Aorta (tissue), 5 donors: ENCODE data around the gene LMO3. TPM values are rescaled to one million over a fixed set of nuclear protein-coding genes. Genes with fewer than 3 reads are reported as not detected.

Experiments used
- ATAC-seq: fragments of 200-7000 bp; cut with Tn5 transposase; one replicate; pipeline ENCODE4 v1.9.1; 2022; ENCODE audit warnings: moderate library complexity; ENCODE audit not compliant: low FRiP score
- DNase-seq, 2 donors: peaks; one replicate each; pipeline ENCODE4 v3.0.0-alpha.2; 2020
- H3K27ac ChIP-seq, 2 donors: one replicate each; pipeline ENCODE4 v1.5.1; 2013; ENCODE audit warnings: low read length in 2 of 2, mild to moderate bottlenecking in 2 of 2, moderate library complexity in 2 of 2, control low read depth in 1 of 2, inconsistent platforms in 1 of 2, low read depth in 1 of 2
- H3K27me3 ChIP-seq, 2 donors: one replicate each; pipeline ENCODE4 v1.6.1; 2013; ENCODE audit warnings: control low read depth in 1 of 2, low read length in 1 of 2, mild to moderate bottlenecking in 1 of 2, moderate library complexity in 1 of 2; ENCODE audit not compliant: insufficient read depth in 2 of 2, control insufficient read depth in 1 of 2
- H3K36me3 ChIP-seq, 2 donors: one replicate each; pipeline ENCODE4 v1.6.1; 2013; ENCODE audit warnings: control low read depth in 1 of 2, low read length in 1 of 2, mild to moderate bottlenecking in 1 of 2; ENCODE audit not compliant: insufficient read depth in 2 of 2, control insufficient read depth in 1 of 2
- H3K4me1 ChIP-seq, 2 donors: one replicate each; pipeline ENCODE4 v1.6.1; 2013; ENCODE audit warnings: low read length in 2 of 2, control low read depth in 1 of 2, mild to moderate bottlenecking in 1 of 2, moderate library complexity in 1 of 2; ENCODE audit not compliant: insufficient read depth in 2 of 2, control insufficient read depth in 1 of 2
- H3K4me3 ChIP-seq, 2 donors: one replicate each; pipeline ENCODE4 v1.5.1; 2013; ENCODE audit warnings: low read length in 2 of 2, control low read depth in 1 of 2, mild to moderate bottlenecking in 1 of 2
- H3K9me3 ChIP-seq: one replicate; pipeline ENCODE4 v1.6.1; 2013; ENCODE audit warnings: mild to moderate bottlenecking, low read length; ENCODE audit not compliant: control insufficient read depth
- WGBS, 2 donors: extraction: QIAGEN DNeasy Blood & Tissue Kit; methylation state at CpG; one replicate each; pipeline ENCODE4 v1.1.7; 2013; 5-methylcytosine and 5-hydroxymethylcytosine counted together
- intact Hi-C, 2 donors: fragments of 100-400 bp; cut with DNase I; formaldehyde crosslinking; loops; one replicate each; pipeline versions ENCODE4 v1.14.2 to v1.15.0; 2022
- polyA plus RNA-seq, 2 donors: library from polyadenylated mRNA; stranded (reverse); fragments of 200-250 nt; gene quantifications; one replicate each; pipeline ENCODE4 v1.2.3, GENCODE V29; 2013
- total RNA-seq, 2 donors: library from RNA; stranded (reverse); fragmentation: NEBNext Ultra II Directional; extraction: Animal tissue kit (Norgen Biotek cat#: 25700); gene quantifications; one replicate each; pipeline ENCODE4 v1.2.1, GENCODE V29; 2021
- donor health status: healthy with polysubstance abuse.
- donor health status: Bipolar disorder and iron deficiency.
- donor health status: DM: no; HTN: no; CAD: no.
- donor health status: DM: no; HTN: no; CAD: no.
- donor health status: DM: yes; HTN: yes; CAD: no.

LMO3 gene
- total and polyA plus RNA-seq, 4 donors, result 8.1 to 28.2 (median 18.9) TPM

DNA sequence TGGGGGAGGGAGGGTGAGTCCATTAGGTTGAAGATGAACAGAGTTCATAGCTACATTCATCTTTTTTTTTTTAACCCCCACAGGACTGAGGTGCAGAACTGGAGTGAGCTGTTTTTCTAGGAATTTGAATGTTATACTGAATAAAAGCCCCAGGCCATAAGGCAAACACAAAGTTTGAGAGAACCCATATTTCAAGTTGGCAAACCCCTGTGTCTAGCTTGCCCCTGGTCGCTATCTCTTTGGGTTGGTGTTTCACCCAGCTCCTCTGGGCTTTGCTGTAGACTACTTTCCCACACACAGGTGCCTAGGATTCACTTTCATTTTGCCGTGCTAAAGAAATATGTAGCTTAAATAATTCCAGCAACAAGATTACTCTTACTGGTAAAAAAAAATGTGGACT is 5.2 kb upstream of the LMO3 start:
- WGBS, 2 donors, result 33 to 36% methylated on average over 2 of the region's 2 CpGs
- no peak for ATAC-seq
- Histone ChIP-seq H3K9me3 (no peaks in the 10 kb centered on the region), H3K4me1 (peaks cover 0 to 2% of the 10 kb centered on the region in 2 donors), H3K4me3 (peak overlapping the region; percentile 54 to 60), H3K27ac (peak overlapping the region; percentile 48 to 63), H3K36me3 (no peaks in the 10 kb centered on the region), H3K27me3 (no peaks in the 10 kb centered on the region)
- intact Hi-C loops, result no loop called here
- DNase-seq, result no peak

DNA sequence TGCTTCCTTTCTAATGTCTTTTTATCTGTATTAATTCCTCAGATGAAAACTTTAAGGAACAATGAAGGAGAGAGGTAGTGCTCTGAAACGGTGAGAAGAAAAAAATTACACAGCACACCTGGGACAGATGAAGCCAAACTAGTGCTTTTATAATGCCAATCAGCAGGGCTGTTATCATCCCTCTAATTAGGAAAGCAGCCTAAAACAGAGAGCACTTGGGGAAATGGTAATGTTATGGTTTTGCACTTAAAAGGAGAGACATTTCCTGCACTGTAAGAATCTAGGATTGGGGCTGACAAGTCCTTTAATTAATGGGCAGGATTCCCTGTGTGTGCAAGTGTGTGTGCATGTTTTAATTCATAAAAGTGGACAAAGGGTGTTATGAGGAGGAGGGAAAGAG is 4.8 kb upstream of the LMO3 start:
- H3K4me3 ChIP-seq, result peak overlapping the region; percentile 51 to 60
- peak overlapping the region in 1 of 2 donors; percentile 10 for H3K27ac ChIP-seq
- intact Hi-C loops, result no loop called here
- peaks cover 0 to 2% of the 10 kb centered on the region in 2 donors for H3K4me1 ChIP-seq
- ATAC-seq (no peak), DNase-seq (no peak)
- 13% methylated on average over 1 of the region's 1 CpG for WGBS, 2 donors
- H3K36me3 ChIP-seq, result no peaks in the 10 kb centered on the region
- no peaks in the 10 kb centered on the region for H3K27me3 ChIP-seq
- H3K9me3 ChIP-seq, result no peaks in the 10 kb centered on the region

DNA sequence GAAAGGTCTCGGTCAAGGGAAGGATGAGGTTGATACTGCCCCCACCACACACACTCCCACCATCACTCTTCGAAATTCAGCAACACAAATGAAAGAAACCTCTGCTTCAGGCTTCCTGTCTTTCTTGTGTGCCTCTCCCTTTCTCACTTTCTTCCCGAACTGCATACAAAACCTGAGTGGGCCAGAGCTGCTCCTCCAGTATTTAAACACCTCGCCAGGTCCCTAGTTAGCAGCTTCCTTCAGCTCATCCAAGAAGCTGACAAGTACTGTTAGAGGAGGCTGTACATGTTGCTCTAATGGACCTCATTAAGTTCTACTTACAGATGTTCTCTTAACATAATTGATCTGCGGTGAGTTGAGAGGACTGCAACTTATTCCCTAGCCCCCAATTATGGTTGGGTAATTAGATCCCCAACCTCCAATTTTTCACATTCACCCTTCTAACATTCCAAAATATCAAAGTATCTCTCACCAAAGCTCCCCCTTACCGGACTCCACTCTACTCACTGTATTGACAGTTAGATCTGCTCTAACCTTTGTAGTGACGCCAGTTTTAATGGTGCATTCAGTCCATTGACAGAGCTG is 4.1 kb upstream of the LMO3 start:
- H3K4me3 ChIP-seq, result peak overlapping the region; percentile 51 to 60

DNA sequence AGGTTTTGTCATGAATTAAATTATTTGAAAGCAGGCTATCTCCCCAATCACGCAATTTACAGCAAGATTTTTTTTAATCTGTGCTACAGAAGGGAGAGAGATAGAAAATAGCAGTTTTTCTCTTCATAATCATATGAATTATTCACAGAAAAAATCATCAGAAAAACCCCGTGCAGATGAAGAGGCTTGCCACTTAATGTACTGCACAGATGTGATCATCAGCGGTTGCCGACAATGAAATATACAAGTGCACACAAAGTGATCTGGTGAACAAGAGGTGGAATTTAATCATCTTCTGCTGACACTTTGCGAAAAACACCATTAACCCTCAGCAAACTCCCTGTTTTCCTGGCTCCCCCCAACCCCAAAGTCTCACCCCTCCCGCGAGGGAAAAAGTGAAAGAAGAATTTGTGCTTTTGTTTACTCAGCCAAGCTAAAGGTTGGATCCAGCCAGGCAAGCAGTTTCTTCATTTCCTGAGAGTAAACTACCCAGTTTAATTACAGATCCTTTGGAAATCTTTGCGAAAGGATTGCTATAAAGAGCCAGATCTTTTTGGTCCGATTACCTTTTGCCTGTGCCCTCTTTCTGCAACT is 3.1 kb upstream of the LMO3 start:
- H3K9me3 ChIP-seq, result no peaks in the 10 kb centered on the region
- H3K27ac ChIP-seq, result peak overlapping the region in 1 of 2 donors; percentile 93
- intact Hi-C loops, result no loop called here
- ATAC-seq (no peak), DNase-seq (no peak)
- no peaks in the 10 kb centered on the region for H3K36me3 ChIP-seq
- H3K27me3 ChIP-seq, result no peaks in the 10 kb centered on the region
- 42 to 51% methylated on average over 9 of the region's 9 CpGs for WGBS, 2 donors
- peaks cover 0 to 2% of the 10 kb centered on the region in 2 donors for H3K4me1 ChIP-seq
- H3K4me3 ChIP-seq, result peak overlapping the region; percentile 51 to 60

More for the DNA sequence above, 4.1 kb upstream of the LMO3 start:
- 22 to 32% methylated on average over 7 of the region's 7 CpGs for WGBS, 2 donors
- Histone ChIP-seq H3K27ac (peak overlapping the region; percentile 71 to 93), H3K36me3 (no peaks in the 10 kb centered on the region), H3K27me3 (no peaks in the 10 kb centered on the region), H3K4me1 (peaks cover 0 to 2% of the 10 kb centered on the region in 2 donors), H3K9me3 (no peaks in the 10 kb centered on the region)
- intact Hi-C loops, result no loop called here
- no peak for DNase-seq
- no peak for ATAC-seq

DNA sequence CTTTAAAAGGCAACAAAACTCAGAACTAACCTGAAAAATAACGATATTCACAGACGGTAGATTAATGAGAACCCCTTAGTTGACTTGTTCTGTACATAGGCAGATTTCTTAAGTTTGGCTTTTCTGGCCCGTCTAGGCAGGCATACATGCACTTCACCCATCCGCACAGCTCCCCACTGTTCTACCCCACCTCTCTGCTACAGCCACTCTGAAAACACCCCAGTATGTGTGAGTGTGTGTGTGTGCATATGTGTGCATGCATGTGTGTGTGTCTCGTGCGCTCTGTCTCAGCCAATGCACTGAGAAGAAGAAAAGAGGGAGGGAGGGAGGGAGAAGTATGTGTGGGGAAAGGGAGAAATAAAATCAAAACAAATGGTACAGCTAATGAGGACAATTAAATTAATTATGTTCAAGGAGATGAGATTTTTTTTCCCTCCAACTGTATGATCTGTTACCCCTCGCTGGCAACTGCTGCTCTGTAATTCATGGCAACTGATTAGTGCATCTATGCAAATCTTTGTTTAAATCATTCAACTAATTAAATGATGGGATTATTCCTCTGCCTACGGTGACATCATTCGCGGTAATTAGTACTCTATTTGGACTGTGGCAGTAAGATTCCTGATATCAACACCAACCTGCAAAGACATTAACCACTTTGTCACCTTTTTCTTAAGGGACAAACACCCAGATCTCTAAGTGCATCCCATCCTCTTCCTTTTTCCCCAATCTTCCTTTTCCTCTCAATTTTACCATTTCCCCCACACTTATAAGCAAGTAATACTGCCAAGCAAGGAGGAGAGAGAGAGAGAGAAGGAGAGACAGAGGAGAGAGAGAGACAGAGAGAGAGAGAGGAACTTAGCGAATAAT is 2.2 kb upstream of the LMO3 start:
- ATAC-seq (no peak), DNase-seq (no peak)
- Histone ChIP-seq H3K27ac (peak overlapping the region; percentile 74 to 92), H3K9me3 (no peaks in the 10 kb centered on the region), H3K4me1 (peaks cover 0 to 2% of the 10 kb centered on the region in 2 donors), H3K27me3 (no peaks in the 10 kb centered on the region), H3K36me3 (no peaks in the 10 kb centered on the region), H3K4me3 (no peak overlapping the region)
- WGBS, 2 donors, result 81% methylated on average over 11 of the region's 11 CpGs
- intact Hi-C loops, result no loop called here

DNA sequence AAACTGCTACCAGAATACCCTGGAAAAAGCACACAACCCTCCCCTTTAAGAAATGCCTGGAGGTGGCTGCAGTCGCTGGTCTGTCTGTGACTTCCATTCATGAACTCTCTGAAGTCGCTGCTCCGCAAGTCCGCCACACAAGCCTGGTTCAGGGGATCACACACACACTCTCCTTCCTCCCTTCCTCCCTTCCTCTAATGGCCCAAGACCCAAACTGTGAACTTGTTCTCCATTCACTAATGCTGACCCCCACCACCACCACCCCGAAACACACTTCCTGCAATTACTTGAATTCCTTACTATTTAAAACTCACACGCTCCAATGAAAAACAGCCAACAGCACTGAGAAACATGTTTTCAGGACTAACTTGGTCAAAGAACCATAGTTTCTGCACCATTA is 1.0 kb upstream of the LMO3 start:
- whole genome bisulfite sequencing, 2 donors, result 20 to 26% methylated on average over 6 of the region's 6 CpGs
- H3K4me3 ChIP-seq, result peak overlapping the region; percentile 80 to 90
- ATAC-seq (no peak), DNase-seq (no peak)
- H3K27ac ChIP-seq, result peak overlapping the region in 1 of 2 donors; percentile 92
- peaks cover 0 to 2% of the 10 kb centered on the region in 2 donors for H3K4me1 ChIP-seq
- intact Hi-C loops, result no loop called here
- H3K9me3 ChIP-seq, result no peaks in the 10 kb centered on the region
- H3K36me3 ChIP-seq, result no peaks in the 10 kb centered on the region
- no peaks in the 10 kb centered on the region for H3K27me3 ChIP-seq

DNA sequence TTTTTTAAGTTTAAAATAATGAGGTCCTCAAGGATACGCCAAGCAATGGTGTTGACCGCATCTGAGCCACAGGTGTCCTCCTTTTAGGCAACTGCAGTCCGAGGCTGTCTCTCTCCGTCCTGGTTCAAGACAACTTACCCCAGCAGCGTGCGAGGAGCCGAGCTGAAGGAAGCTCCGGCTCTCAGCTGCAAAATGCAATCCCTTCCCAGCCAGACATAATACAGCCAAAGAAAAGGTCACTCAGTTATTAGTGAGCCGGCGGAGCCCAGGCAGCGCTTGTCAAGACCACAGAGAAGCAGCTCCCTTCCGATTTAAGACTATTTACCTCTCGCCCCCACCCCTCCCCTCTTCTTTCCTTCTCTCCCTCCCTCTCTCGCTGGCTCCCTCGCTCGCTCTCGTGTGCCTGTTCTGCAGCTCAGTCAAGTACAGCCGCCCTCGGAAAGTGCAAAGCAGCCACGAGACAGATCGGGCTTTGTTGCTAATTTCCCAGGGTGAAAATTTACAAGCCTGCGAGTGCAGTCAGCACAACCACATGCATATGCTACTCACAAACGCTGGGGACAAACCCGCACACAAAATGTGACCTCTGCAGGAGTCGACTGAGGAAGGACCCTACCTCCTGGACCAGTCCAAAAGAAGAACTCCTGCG is 363 bp upstream of the LMO3 start:
- 0 to 1% methylated on average over 26 of the region's 26 CpGs for WGBS, 2 donors
- no peaks in the 10 kb centered on the region for H3K36me3 ChIP-seq
- no peaks in the 10 kb centered on the region for H3K27me3 ChIP-seq
- H3K9me3 ChIP-seq, result no peaks in the 10 kb centered on the region
- intact Hi-C loops, result no loop called here
- peak overlapping the region in 1 of 2 donors; percentile 67 for H3K27ac ChIP-seq
- H3K4me3 ChIP-seq, result peak overlapping the region; percentile 80 to 90
- H3K4me1 ChIP-seq, result peaks cover 0 to 2% of the 10 kb centered on the region in 2 donors
- ATAC-seq (peak; percentile 69), DNase-seq (peak; percentile 57 to 77)

DNA sequence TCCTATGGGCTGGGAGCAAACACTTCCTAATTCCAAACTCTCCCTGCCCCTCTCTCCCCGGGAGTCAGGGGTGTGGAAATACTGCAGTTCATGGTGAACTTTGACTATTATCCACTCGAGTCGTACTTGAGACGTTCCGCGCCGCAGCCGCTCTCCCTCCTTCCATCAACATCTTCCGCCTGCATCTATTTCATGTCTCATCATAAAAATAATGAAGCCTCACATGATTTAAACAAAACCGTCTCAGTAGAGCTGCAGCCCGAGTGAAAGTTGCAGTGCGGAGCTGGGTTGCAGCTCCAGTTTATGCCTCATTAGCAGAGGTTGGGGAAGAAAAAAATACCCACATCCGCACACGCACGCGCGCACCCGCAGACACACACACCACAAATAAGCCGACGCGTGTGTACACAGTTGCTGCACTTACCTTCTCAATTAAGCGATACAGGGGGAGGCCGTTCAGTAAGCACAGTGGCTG is 283 bp downstream of the LMO3 start:
- no peaks in the 10 kb centered on the region for H3K27me3 ChIP-seq
- H3K36me3 ChIP-seq, result no peaks in the 10 kb centered on the region
- 1% methylated on average over 23 of the region's 23 CpGs for WGBS, 2 donors
- peak; percentile 42 for ATAC-seq
- no peaks in the 10 kb centered on the region for H3K9me3 ChIP-seq
- intact Hi-C loops, result no loop called here
- DNase-seq, result peak in 1 of 2 donors; percentile 72
- peak overlapping the region in 1 of 2 donors; percentile 37 for H3K27ac ChIP-seq
- no peaks in the 10 kb centered on the region for H3K4me1 ChIP-seq
- peak overlapping the region; percentile 80 to 90 for H3K4me3 ChIP-seq
